ENCODE results near the gene GPRIN1. TPM values are rescaled to one million over a fixed set of nuclear protein-coding genes. Genes with fewer than 3 reads are reported as not detected.

The GPRIN1 gene
- total and polyA plus RNA-seq, 2 of the 4 experiments (the other 2 are of a cell fraction), result 3.0 to 4.7 TPM

DNA sequence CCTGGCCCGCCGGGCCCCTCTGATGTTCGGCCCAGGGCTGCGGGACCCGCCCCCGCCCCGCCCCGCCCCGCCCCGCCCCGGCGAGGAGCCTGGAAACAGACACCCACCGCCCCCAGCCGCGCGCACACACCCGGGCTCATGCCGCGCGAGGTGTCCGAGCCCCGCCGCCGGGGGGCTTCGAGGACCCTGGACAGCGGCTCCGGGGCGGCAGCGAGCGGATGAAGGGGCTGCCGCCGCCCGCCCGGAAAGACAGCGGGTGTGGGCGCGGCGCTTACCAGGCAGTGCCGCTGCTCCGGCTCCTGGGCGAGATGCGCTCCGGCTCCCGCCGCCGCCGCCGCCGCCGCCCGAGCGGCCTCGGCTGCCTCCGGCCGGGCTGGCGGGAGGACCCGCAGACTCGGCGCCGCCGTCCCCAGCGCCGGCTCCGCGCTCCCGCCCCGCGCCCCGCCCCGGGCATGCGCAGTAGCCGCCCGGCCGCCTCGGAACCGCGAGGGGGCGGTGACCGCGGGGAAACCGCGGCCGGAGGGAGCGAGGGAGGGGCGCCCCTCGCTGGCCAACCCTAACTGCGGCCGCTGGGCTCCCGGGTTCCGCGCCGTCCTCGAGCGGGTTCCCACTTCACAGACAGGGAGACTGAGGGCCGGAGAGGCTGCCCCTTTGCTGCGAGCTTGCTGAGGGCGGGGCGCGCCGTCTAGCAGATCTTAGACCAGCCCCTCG, at the start of gene GPRIN1 (continued):
- TF ChIP-seq CEBPB (IDR thresholded peaks at IDR 0.05; ENCODE audit: low read depth, low read length), result no peak

GRCh38 chr5:176659512-176659839, 49.5 kb upstream of the GPRIN1 start:
- H2BK15ac ChIP-seq (ENCODE audit: low read depth, low read length), result no peak overlapping the region
- no peak overlapping the region for H3K4me2 ChIP-seq (ENCODE audit: low read depth, low read length)
- peaks cover 8% of the 10 kb centered on the region for H3K27me3 ChIP-seq (ENCODE audit: control insufficient read depth, insufficient read depth, low read length)
- dilution Hi-C loops (cut with HindIII; ENCODE audit: low sequenced_read_pairs, unreplicated experiment), result no loop called here
- no peak overlapping the region for H3K4me3 ChIP-seq (ENCODE audit: insufficient read depth, low read depth, low read length)
- no peaks in the 10 kb centered on the region for H3K4me1 ChIP-seq (ENCODE audit: control insufficient read depth, insufficient read depth, low read length)
- H3K18ac ChIP-seq (ENCODE audit: low read depth, low read length), result no peak overlapping the region
- in situ Hi-C loops (cut with MboI; ENCODE audit: low sequenced_read_pairs), result no loop called here
- 100% methylated on average over 3 of the region's 7 CpGs for WGBS, 2 experiments (ENCODE audit: extremely low coverage in 2 of 2, insufficient read length in 1 of 2)
- H2BK20ac ChIP-seq (ENCODE audit: low read depth, low read length), result no peak overlapping the region
- no peaks in the 10 kb centered on the region for H3K9me3 ChIP-seq (ENCODE audit: control insufficient read depth, insufficient read depth, low read length)
- ChIA-PET CTCF (interaction anchor here (0.6 kb wide), 1 partner anchor 89 kb away, joined by 5 read pairs; no protein-coding TSS in a partner anchor), POLR2A (ENCODE audit: unreplicated experiment) (no interaction called here)
- BruUV-seq (replicated peaks), result no TSS peak
- no peaks in the 10 kb centered on the region for H3K79me1 ChIP-seq (ENCODE audit: low read depth in 1 of 2, low read length in 2 of 2)
- DNase-seq, result no peak
- intact Hi-C loops (cut with micrococcal nuclease), result no loop called here
- no peak overlapping the region for H3K4ac ChIP-seq (ENCODE audit: low read depth, low read length)
- no peak overlapping the region for H3K56ac ChIP-seq (ENCODE audit: extremely low read depth, insufficient read depth, low read length)
- no peak overlapping the region for H2AFZ ChIP-seq (replicated peaks; ENCODE audit: low read length, poor library complexity)
- no peak overlapping the region for H2BK120ac ChIP-seq (ENCODE audit: low read depth, low read length)
- no peak overlapping the region for H3K27ac ChIP-seq (ENCODE audit: insufficient read depth, low read length)
- no peak overlapping the region for H3K14ac ChIP-seq (replicated peaks; ENCODE audit: low read depth, low read length)
- no peak for ATAC-seq (ENCODE audit: low read depth)
- no peak overlapping the region for H3K9ac ChIP-seq (ENCODE audit: low read depth, low read length)
- H3K9me1 ChIP-seq (ENCODE audit: insufficient read depth, low read length), result peaks cover 3% of the 10 kb centered on the region; the same call in 1 of the 2 replicates
- peaks cover 4% of the 10 kb centered on the region; the same call in 1 of the 2 replicates for H3K36me3 ChIP-seq (ENCODE audit: control insufficient read depth, insufficient read depth, low read length)
- H4K20me1 ChIP-seq (ENCODE audit: insufficient read depth, low read length), result peaks cover 7% of the 10 kb centered on the region
- H3K23ac ChIP-seq (ENCODE audit: low read depth, low read length), result no peak overlapping the region
- H2AK5ac ChIP-seq (ENCODE audit: low read depth, low read length), result no peak overlapping the region
- H2AK9ac ChIP-seq (replicated peaks; ENCODE audit: low read depth, low read length, poor library complexity), result no peak overlapping the region
- no peak overlapping the region for H4K91ac ChIP-seq (ENCODE audit: insufficient read depth, low read depth, low read length)
- H2BK5ac ChIP-seq (ENCODE audit: low read depth, low read length, poor library complexity, severe bottlenecking), result no peak overlapping the region
- H4K8ac ChIP-seq (ENCODE audit: low read depth in 2 of 2, low read length in 2 of 2), result no peak overlapping the region
- no peak overlapping the region for H4K5ac ChIP-seq (ENCODE audit: low read depth, low read length)
- TF ChIP-seq, protein P1, sequence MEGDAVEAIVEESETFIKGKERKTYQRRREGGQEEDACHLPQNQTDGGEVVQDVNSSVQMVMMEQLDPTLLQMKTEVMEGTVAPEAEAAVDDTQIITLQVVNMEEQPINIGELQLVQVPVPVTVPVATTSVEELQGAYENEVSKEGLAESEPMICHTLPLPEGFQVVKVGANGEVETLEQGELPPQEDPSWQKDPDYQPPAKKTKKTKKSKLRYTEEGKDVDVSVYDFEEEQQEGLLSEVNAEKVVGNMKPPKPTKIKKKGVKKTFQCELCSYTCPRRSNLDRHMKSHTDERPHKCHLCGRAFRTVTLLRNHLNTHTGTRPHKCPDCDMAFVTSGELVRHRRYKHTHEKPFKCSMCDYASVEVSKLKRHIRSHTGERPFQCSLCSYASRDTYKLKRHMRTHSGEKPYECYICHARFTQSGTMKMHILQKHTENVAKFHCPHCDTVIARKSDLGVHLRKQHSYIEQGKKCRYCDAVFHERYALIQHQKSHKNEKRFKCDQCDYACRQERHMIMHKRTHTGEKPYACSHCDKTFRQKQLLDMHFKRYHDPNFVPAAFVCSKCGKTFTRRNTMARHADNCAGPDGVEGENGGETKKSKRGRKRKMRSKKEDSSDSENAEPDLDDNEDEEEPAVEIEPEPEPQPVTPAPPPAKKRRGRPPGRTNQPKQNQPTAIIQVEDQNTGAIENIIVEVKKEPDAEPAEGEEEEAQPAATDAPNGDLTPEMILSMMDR (conservative IDR thresholded peaks at IDR 0.05; ENCODE audit: low read depth, low read length), result no peak
- TF ChIP-seq MAZ (IDR thresholded peaks at IDR 0.05; ENCODE audit: borderline replicate concordance, low read depth, low read length) (no peak), RCOR1 (IDR thresholded peaks at IDR 0.05; ENCODE audit: insufficient replicate concordance, low read length) (no peak), MXI1 (IDR thresholded peaks at IDR 0.05; ENCODE audit: borderline replicate concordance, low read depth, low read length) (no peak), BHLHE40 (IDR thresholded peaks at IDR 0.05; ENCODE audit: low read depth, low read length) (no peak), POLR2A (IDR thresholded peaks at IDR 0.05; ENCODE audit: low read depth, low read length) (no peak), CEBPB (IDR thresholded peaks at IDR 0.05; ENCODE audit: low read depth, low read length) (no peak), MAFK (IDR thresholded peaks at IDR 0.05; ENCODE audit: low read depth, low read length) (no peak), SMC3 (IDR thresholded peaks at IDR 0.05; ENCODE audit: low read depth, low read length) (no peak), NFE2L2 (IDR thresholded peaks at IDR 0.05; ENCODE audit: low read depth, low read length) (no peak), RAD21 (IDR thresholded peaks at IDR 0.05; ENCODE audit: low read length) (no peak), FOS (IDR thresholded peaks at IDR 0.05; ENCODE audit: low read depth, low read length) (no peak), RFX5 (IDR thresholded peaks at IDR 0.05; ENCODE audit: low read depth, low read length) (no peak)
- TF ChIP-seq, protein P2, sequence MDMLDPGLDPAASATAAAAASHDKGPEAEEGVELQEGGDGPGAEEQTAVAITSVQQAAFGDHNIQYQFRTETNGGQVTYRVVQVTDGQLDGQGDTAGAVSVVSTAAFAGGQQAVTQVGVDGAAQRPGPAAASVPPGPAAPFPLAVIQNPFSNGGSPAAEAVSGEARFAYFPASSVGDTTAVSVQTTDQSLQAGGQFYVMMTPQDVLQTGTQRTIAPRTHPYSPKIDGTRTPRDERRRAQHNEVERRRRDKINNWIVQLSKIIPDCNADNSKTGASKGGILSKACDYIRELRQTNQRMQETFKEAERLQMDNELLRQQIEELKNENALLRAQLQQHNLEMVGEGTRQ (IDR thresholded peaks at IDR 0.05; ENCODE audit: low read depth, low read length), result no peak

Measured in IMR-90 (cell line).